GM19397 (cell line): Measurements from ENCODE around the gene UNC13C.

ENCODE experiments used
- ATAC-seq: cut with Tn5 transposase; IDR thresholded peaks from one replicate; pipeline ENCODE4 v1.9.1; 2021; ENCODE audit warnings: mild to moderate bottlenecking, moderate library complexity; ENCODE audit not compliant: unreplicated experiment

UNC13C gene

GRCh38 chr15:54289590-54290136 lies 311.4 kb downstream of the UNC13C start:
- no peak for ATAC-seq

- no peak for ATAC-seq
Observed at GRCh38 chr15:54298396-54298795, 320.2 kb downstream of the UNC13C start.

GRCh38 chr15:54304321-54304720 lies 326.1 kb downstream of the UNC13C start:
- ATAC-seq = no peak

GRCh38 chr15:54305138-54305537 lies 326.9 kb downstream of the UNC13C start:
- no peak for ATAC-seq

- no peak for ATAC-seq
Observed at GRCh38 chr15:54307252-54307902, 329.1 kb downstream of the UNC13C start.

GRCh38 chr15:54307926-54308325 lies 329.7 kb downstream of the UNC13C start:
- ATAC-seq = no peak

GRCh38 chr15:54312528-54312927 lies 334.3 kb downstream of the UNC13C start:
- ATAC-seq = no peak

GRCh38 chr15:54321426-54321825 lies 343.2 kb downstream of the UNC13C start:
- ATAC-seq = no peak

GRCh38 chr15:54322341-54322740 lies 344.1 kb downstream of the UNC13C start:
- ATAC-seq = no peak

- no peak for ATAC-seq
Observed at GRCh38 chr15:54345301-54345700, 367.1 kb downstream of the UNC13C start.

GRCh38 chr15:54345827-54346226 lies 367.6 kb downstream of the UNC13C start:
- ATAC-seq = no peak

- no peak for ATAC-seq
Observed at GRCh38 chr15:54347082-54347827, 369.0 kb downstream of the UNC13C start.

- ATAC-seq = no peak
Observed at GRCh38 chr15:54353726-54354125, 375.5 kb downstream of the UNC13C start.

GRCh38 chr15:54354341-54354740 lies 376.1 kb downstream of the UNC13C start:
- ATAC-seq = no peak

- ATAC-seq = no peak
Observed at GRCh38 chr15:54364961-54365360, 386.7 kb downstream of the UNC13C start.

- no peak for ATAC-seq
Observed at GRCh38 chr15:54373332-54373731, 395.1 kb downstream of the UNC13C start.

GRCh38 chr15:54374184-54374952 lies 396.1 kb downstream of the UNC13C start:
- no peak for ATAC-seq

GRCh38 chr15:54387799-54388198 lies 409.6 kb downstream of the UNC13C start:
- no peak for ATAC-seq

- no peak for ATAC-seq
Observed at GRCh38 chr15:54388746-54389145, 410.5 kb downstream of the UNC13C start.

- ATAC-seq = no peak
Observed at GRCh38 chr15:54410481-54410880, 432.2 kb downstream of the UNC13C start.

- ATAC-seq = no peak
Observed at GRCh38 chr15:54424171-54424570, 445.9 kb downstream of the UNC13C start.
